T-helper 2 cell treated with Interferon-gamma antibody and Interleukin-4, amounts not matched to agents 100 ng/mL and 5 ng/mL, for 36 hours (primary cell): Measurements from ENCODE around the gene ZIC4. TPM values are rescaled to one million over a fixed set of nuclear protein-coding genes. Genes with fewer than 3 reads are reported as not detected.

Experiments used
- intact Hi-C: fragments of 100-400 bp; cut with micrococcal nuclease; formaldehyde crosslinking; loops from one replicate; pipeline ENCODE4 v1.15.1; 2023
- total RNA-seq: library from RNA; stranded (reverse); gene quantifications from 2 replicates; pipeline ENCODE4 v1.2.3, GENCODE V29; 2022

ZIC4 gene
- total RNA-seq, 1 donor from 2014 or later: not detected

- intact Hi-C loops: loop anchor here (2.0 kb wide), 1 partner anchor 58 kb away; no protein-coding TSS in a partner anchor
These were observed 48.0 kb downstream of the ZIC4 start for GRCh38 chr3:147358144-147358992.

GRCh38 chr3:147356909-147357900, 49.1 kb downstream of the ZIC4 start:
- intact Hi-C loops: no loop called here

- intact Hi-C loops: no loop called here
These were observed 50.0 kb downstream of the ZIC4 start for GRCh38 chr3:147356145-147356908.

- intact Hi-C loops: loop anchor here (2.0 kb wide), 2 partner anchors 33 to 55 kb away; no protein-coding TSS in a partner anchor
These were observed 50.6 kb downstream of the ZIC4 start for GRCh38 chr3:147355753-147356090.

- intact Hi-C loops: loop anchor here (2.0 kb wide), 2 partner anchors 34 to 56 kb away; no protein-coding TSS in a partner anchor
These were observed 51.1 kb downstream of the ZIC4 start for GRCh38 chr3:147355084-147355752.

GRCh38 chr3:147354623-147355022, 51.7 kb downstream of the ZIC4 start:
- intact Hi-C loops: loop anchor here (2.0 kb wide), 2 partner anchors 34 to 56 kb away; no protein-coding TSS in a partner anchor

DNA sequence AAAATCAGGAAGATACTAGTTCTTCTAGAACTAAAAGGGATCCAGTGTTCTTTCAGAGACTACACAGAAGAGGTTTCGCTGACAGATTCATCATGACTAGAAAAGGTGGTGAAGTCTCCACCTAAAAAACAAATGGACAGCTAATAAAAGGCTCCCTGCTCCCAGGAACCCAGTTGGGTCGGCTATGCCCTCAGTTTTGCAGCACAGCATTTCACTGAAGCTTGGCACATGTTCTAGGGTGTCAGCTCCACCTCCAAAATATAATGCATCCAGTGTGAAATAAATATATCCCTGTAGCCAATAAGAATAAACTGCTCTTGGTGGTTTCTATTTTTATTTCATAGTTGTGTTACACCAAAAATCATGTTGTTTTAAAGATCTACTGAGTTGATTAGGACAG, 55.0 kb downstream of the ZIC4 start:
- intact Hi-C loops: no loop called here

DNA sequence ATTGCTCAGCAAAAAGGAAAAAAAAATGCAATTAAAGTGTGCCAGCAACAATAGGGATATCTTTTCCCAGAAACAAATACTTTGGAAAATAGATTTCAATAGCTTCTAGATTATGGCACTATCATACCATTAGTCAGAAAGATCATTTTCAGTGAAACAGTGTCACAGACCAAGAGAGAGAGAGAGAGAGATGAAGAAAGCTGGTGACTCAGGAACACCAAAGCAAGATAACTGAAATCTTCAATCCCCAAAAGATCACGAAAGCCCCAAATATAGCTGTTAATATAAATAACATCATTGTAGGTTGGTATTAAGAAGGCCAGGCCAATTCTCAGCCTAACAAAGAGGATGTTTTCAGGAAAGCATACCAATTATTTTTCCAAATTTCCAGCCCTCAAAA, 57.4 kb downstream of the ZIC4 start:
- intact Hi-C loops: no loop called here

DNA sequence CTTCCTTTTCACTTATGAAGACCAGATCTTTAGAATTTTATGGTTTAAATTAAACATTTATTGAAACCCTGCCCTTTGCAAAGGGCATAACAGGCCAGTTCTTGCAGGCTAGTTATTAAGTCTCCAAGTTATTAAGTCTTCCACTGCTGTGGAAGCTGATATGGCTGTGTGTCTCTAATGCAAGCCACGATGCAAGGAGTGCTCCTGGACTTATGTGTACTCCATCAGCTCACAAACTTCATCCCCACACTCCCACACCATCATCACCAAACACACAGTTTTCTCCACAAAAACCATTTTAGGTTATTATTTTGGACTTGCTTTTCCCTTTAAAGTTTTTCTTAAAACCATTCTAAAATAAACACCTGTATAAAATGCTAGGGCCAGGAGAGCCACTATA, 62.4 kb downstream of the ZIC4 start:
- intact Hi-C loops: no loop called here

DNA sequence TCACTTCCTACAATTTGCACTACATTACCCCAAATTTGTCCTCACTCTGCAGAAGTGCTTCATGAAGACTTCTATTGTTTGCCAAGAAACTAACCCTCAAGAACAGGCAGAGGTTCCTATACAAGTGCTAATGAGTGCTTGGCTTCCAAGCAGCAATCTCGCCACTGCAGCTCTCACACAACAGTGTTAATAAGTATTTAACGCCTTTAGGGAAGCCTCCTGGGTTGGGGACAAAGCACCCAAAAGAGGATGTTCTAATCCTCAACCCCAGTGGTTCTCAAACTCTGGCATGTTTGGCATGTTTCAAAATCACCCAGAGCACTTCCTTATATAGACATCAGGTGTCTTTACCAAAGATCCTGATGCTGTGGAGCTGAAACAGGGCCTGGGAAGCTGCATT, 64.6 kb downstream of the ZIC4 start:
- intact Hi-C loops: no loop called here

GRCh38 chr3:147336543-147337278, 69.6 kb downstream of the ZIC4 start:
- intact Hi-C loops: no loop called here

Other genes starting within 250 kb of the ZIC4 start
- gene ZIC1, start 2.8 kb upstream of the ZIC4 start, total RNA-seq: not detected in 2 replicates